HG03045 (cell line): ENCODE data around the gene PCDH11X.
"Not testable (repeated sequence)": the region's sequence is repeated elsewhere in the genome, so short reads cannot be mapped to it uniquely, and the experiment has no call there.

Experiments used
- ATAC-seq: cut with Tn5 transposase; IDR thresholded peaks from one replicate; pipeline ENCODE4 v1.9.1; 2021; ENCODE audit warnings: mild to moderate bottlenecking, moderate library complexity; ENCODE audit not compliant: unreplicated experiment

PCDH11X gene

GRCh38 chrX:91779135-91779534, at the start of gene PCDH11X:
Gene PCDH11X, plus strand, starts transcription at chrX:91779375. Its CDS starts 56,130 bp downstream, at chrX:91835505.
- not testable (repeated sequence) for ATAC-seq

GRCh38 chrX:91747446-91747845, 31.7 kb upstream of the PCDH11X start:
- not testable (repeated sequence) for ATAC-seq

GRCh38 chrX:91753022-91753421, 26.2 kb upstream of the PCDH11X start:
- ATAC-seq: not testable (repeated sequence)

GRCh38 chrX:91770619-91771488, 8.3 kb upstream of the PCDH11X start:
- peak; percentile 100 for ATAC-seq

GRCh38 chrX:91773943-91774342, 5.2 kb upstream of the PCDH11X start:
- ATAC-seq: not testable (repeated sequence)

- not testable (repeated sequence) for ATAC-seq
Observed at GRCh38 chrX:91780008-91780407, 833 bp downstream of the PCDH11X start.

GRCh38 chrX:91780698-91781097, 1.5 kb downstream of the PCDH11X start:
- not testable (repeated sequence) for ATAC-seq

GRCh38 chrX:91781553-91782298, 2.6 kb downstream of the PCDH11X start:
- not testable (repeated sequence) for ATAC-seq

GRCh38 chrX:91782825-91783224, 3.6 kb downstream of the PCDH11X start:
- ATAC-seq: not testable (repeated sequence)

- not testable (repeated sequence) for ATAC-seq
Observed at GRCh38 chrX:91817537-91817936, 38.4 kb downstream of the PCDH11X start.

GRCh38 chrX:91825321-91825720, 46.1 kb downstream of the PCDH11X start:
- not testable (repeated sequence) for ATAC-seq
